HG02610 (cell line): ENCODE data around the gene GPR152.
"Not testable (repeated sequence)": the region's sequence is repeated elsewhere in the genome, so short reads cannot be mapped to it uniquely, and the experiment has no call there.

ENCODE experiments used
- ATAC-seq: cut with Tn5 transposase; IDR thresholded peaks from one replicate; pipeline ENCODE4 v1.9.1; 2021; ENCODE audit warnings: mild to moderate bottlenecking, moderate library complexity; ENCODE audit not compliant: unreplicated experiment

The GPR152 gene

DNA sequence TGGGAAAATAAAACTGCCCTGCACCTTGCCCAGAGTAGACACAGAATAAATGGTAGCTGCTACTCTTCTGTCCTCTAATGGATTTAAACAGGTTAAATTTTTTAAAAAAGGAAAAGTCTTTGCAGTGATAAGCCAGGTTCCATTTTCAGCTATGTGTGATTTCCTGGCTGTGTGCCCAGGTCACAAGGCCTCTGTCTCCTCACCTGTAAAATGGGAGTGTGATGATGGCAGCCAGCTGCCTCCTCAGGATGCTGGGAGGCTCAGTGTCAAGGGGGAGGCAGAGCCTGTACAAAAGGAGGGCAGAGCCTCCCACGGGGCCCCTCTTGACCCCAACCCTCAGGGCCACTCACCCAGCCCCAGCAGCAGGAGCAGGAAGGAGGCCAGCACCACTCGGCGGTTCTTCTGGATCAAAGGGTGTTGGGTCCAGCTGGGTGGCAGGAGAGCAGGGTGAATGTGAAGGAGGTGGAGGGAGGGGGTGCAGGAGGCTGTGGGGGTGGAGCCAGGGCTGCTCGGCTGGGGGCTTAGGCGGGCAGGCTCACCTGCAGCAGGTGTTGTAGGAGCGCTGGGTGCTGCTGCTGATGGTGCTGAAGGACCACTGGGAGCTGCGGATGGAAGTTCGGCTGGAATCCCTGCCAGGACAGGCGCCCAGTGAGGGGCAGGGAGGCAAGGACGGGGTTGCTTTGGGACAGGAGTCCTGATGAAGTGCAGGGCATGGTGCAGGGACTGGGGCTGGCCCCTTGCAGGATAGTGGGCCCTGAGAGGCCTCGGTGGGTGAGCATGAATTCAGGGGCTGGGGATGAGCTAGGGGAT is 14.6 kb upstream of the GPR152 start:
- ATAC-seq: no peak

GRCh38 chr11:67466367-67466766 is 13.8 kb upstream of the GPR152 start:
- no peak for ATAC-seq

DNA sequence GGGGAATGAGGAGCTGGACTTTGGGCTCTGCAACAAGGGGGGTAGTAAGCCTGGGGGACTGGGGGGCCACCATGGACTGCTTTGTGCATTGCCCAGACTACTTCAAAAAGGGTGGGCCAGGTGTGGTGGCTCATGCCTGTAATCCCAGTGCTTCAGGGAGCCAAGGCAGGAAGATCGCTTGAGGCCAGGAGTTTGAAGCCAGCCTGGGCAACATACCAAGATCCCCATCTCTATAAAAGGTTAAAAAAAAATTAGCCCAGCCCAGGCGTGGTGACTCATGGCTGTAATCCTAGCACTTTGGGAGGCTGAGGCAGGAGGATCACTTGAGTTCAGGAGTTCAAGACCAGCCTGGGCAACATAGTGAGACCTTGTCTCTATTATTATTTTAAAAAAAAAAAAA is 13.0 kb upstream of the GPR152 start:
- not testable (repeated sequence) for ATAC-seq

- no peak for ATAC-seq
These were observed 12.6 kb upstream of the GPR152 start for GRCh38 chr11:67465189-67465510.

GRCh38 chr11:67464411-67465188 is 12.1 kb upstream of the GPR152 start:
- ATAC-seq: peak; percentile 61

- ATAC-seq: no peak
These were observed 11.3 kb upstream of the GPR152 start for GRCh38 chr11:67463680-67464410.

- ATAC-seq: no peak
These were observed 10.7 kb upstream of the GPR152 start for GRCh38 chr11:67463186-67463585.

- no peak for ATAC-seq
These were observed 5.7 kb upstream of the GPR152 start for GRCh38 chr11:67458266-67458665.

DNA sequence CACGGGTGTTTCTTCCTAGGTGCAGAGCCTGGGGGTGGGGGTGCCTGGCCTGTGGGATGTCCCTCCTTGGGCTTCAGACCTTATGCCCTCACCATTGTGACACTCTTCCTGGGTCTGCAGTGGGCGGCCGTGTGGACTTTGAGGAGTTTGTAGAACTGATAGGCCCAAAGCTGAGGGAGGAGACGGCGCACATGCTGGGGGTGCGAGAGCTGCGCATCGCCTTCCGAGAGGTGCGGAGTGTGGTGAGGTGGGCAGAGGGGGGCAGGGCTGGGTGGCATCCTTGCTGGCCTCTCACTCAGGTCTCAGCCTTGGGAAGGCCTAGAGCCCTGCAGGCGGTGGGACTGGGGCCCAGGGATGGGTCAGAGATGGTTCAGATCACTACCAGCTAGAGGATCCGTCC is 4.9 kb upstream of the GPR152 start:
- ATAC-seq: no peak

GRCh38 chr11:67456068-67456705 is 3.7 kb upstream of the GPR152 start:
- ATAC-seq: no peak

- no peak for ATAC-seq
These were observed 2.5 kb upstream of the GPR152 start, which contains the start of gene CABP4 for GRCh38 chr11:67455054-67455453. Gene CABP4, plus strand, starts transcription at chr11:67455354. Its CDS starts 70 bp downstream, at chr11:67455424.

- ATAC-seq: no peak
These were observed 1.5 kb upstream of the GPR152 start for GRCh38 chr11:67453816-67454732.

GRCh38 chr11:67451658-67451976 is 912 bp downstream of the GPR152 start:
- ATAC-seq: no peak

GRCh38 chr11:67450796-67451657 is 1.5 kb downstream of the GPR152 start:
- no peak for ATAC-seq

DNA sequence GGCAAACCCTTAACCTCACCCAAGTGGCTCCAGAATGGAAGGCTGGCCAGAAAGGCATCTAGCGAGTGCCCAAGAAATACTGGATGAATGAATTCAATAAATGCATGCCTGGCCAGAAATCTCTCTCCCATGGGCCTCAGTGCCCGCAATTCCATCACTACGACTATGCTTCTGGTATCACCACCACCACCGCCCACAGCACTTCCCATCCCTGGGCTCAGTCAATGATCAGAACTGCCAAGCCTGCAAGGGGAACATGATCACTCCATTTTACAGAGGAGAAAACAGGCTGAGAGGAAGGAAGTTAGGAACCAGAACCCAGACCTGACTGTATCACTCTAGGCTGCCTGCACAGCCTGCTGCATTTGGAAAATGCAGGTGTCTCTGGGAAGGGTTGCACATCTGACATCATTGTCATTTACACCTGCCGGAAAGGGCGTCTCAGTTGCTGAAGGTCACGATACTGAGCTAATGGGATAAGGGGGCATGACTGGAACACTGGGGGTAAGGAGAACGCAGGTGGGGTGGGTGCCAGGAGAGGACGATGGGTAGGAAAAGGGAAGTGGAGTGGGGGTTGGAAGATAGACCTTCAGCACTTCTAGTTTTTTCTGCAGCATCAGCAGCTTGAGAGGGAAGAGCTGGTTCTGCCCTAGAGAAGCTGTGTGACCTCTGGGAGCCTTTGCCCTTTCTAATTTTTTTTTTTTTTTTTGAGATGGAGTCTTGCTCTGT is 3.2 kb downstream of the GPR152 start:
- no peak for ATAC-seq

DNA sequence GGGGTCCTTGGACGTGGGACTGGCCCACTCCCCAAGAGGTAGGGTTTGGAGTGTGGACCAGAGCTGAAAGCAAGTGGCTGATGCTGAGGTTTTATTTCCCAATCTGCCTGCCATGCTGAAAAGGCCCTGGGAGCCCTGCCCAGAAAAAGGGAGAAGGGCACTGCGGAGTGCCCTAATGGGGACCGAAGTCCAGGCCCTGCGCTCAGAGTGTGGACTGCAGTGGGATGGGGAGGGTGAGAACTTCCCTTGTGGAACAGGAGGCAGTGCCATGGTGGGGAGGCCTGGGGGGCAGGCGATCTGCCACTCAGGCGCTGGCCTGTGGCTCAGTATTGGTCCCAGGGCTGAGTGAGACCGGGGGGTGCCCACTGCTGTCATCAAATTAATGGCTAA is 4.3 kb downstream of the GPR152 start:
- no peak for ATAC-seq

DNA sequence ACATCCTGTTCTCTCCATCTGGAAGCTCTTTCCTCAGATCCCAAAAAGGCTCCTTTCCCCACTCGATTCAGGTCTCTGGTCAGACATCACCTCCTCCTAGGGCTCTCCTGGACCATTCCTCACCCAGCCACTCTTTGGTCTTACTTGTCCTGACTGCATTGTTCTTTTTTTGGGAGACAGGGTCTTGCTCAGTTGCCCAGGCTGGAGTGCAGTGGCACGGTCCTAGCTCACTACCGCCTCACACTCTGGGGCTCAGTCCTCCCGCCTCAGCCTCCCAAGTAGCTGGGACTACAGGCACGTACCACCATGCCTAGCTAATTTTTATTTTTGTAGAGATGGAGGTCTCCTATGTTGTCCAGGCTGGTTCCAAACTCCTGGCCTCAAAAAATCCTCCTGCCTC is 7.0 kb downstream of the GPR152 start:
- ATAC-seq: no peak

GRCh38 chr11:67442504-67443404 is 9.8 kb downstream of the GPR152 start:
- ATAC-seq: no peak
